ENCODE data around the gene MC5R.
"Not testable (repeated sequence)": the region's sequence is repeated elsewhere in the genome, so short reads cannot be mapped to it uniquely, and the experiment has no call there.

Gene MC5R

GRCh38 chr18:13849791-13850190 lies 25.8 kb downstream of the MC5R start:
- DNase-seq (ENCODE audit: low read depth), result no peak

- DNase-seq (ENCODE audit: low read depth), result not testable (repeated sequence)
Measured at GRCh38 chr18:13862898-13863297, 38.9 kb downstream of the MC5R start.

- DNase-seq (ENCODE audit: low read depth), result no peak
Measured at GRCh38 chr18:13868501-13869271, 44.7 kb downstream of the MC5R start.

GRCh38 chr18:13871701-13872100 lies 47.8 kb downstream of the MC5R start:
- no peak for DNase-seq (ENCODE audit: low read depth)

GRCh38 chr18:13872373-13872772 lies 48.4 kb downstream of the MC5R start:
- DNase-seq (ENCODE audit: low read depth), result no peak

GRCh38 chr18:13872932-13873331 lies 49.0 kb downstream of the MC5R start:
- DNase-seq (ENCODE audit: low read depth), result no peak

GRCh38 chr18:13874558-13874957 lies 50.6 kb downstream of the MC5R start:
- no peak for DNase-seq (ENCODE audit: low read depth)

Measured in activated gamma-delta T cell treated with anti-CD3 and anti-CD28 coated beads, Interleukin-2, amount 50 U/mL, for 16 hours (primary cell).